Neural cell (in vitro differentiated cells): ENCODE results near the gene PLCB4.

Experiments
- CTCF ChIP-seq: fragments of 450-650 bp; IDR thresholded peaks from 2 replicates; pipeline ENCODE4 v1.5.1; 2014; ENCODE audit warnings: antibody characterized with exemption, mild to moderate bottlenecking, moderate library complexity; ENCODE audit not compliant: poor library complexity, severe bottlenecking
- EP300 ChIP-seq: fragments of 450-650 bp; conservative IDR thresholded peaks from 2 replicates; pipeline ENCODE4 v1.6.1; 2014; ENCODE audit warnings: antibody characterized with exemption, mild to moderate bottlenecking, moderate library complexity; ENCODE audit not compliant: poor library complexity, severe bottlenecking
- EZH2 ChIP-seq: fragments of 200-600, 300-800 bp; shearing (Covaris generic), sonication (generic); IDR thresholded peaks from 2 replicates; pipeline ENCODE4 v1.6.1; 2014; ENCODE audit warnings: antibody characterized with exemption, low read length, borderline replicate concordance, mild to moderate bottlenecking; ENCODE audit not compliant: insufficient read depth, poor library complexity, severe bottlenecking
- MXI1 ChIP-seq: fragments of 450-650 bp; conservative IDR thresholded peaks from 2 replicates; pipeline ENCODE4 v1.6.1; 2014; ENCODE audit warnings: antibody characterized with exemption, mild to moderate bottlenecking; ENCODE audit not compliant: poor library complexity, severe bottlenecking
- POLR2AphosphoS5 ChIP-seq: IDR thresholded peaks from 2 replicates; pipeline ENCODE4 v1.6.1; 2012
- RAD21 ChIP-seq: fragments of 450-650 bp; conservative IDR thresholded peaks from 2 replicates; pipeline ENCODE4 v1.6.1; 2014; ENCODE audit warnings: antibody characterized with exemption, mild to moderate bottlenecking, moderate library complexity
- REST ChIP-seq: IDR thresholded peaks from 2 replicates; pipeline ENCODE4 v1.6.1; 2012; ENCODE audit warnings: borderline replicate concordance
- SMC3 ChIP-seq: fragments of 450-650 bp; conservative IDR thresholded peaks from 2 replicates; pipeline ENCODE4 v1.6.1; 2014; ENCODE audit warnings: antibody characterized with exemption, mild to moderate bottlenecking, moderate library complexity; ENCODE audit not compliant: poor library complexity
- TAF1 ChIP-seq: IDR thresholded peaks from 2 replicates; pipeline ENCODE4 v1.6.1; 2012; ENCODE audit warnings: low read depth

- TF ChIP-seq CTCF (no peak), RAD21 (no peak), EP300 (no peak), EZH2 (no peak), REST (no peak), POLR2AphosphoS5 (no peak), TAF1 (no peak), MXI1 (no peak), SMC3 (no peak)
These were observed 133.7 kb downstream of the PLCB4 start for GRCh38 chr20:9202420-9203080.
